B cell (primary cell): ENCODE data around the gene SUSD4. TPM values are rescaled to one million over a fixed set of nuclear protein-coding genes. Genes with fewer than 3 reads are reported as not detected.

Source experiments
- ATAC-seq: fragments of 200-7000 bp; cut with Tn5 transposase; one replicate; pipeline ENCODE4 v1.10.0; 2021; ENCODE audit warnings: low read depth, mild to moderate bottlenecking, moderate number of reproducible peaks, moderate library complexity
- CTCF ChIA-PET: fragments of 350-600 bp; sonication (Branson Sonifier 250); formaldehyde crosslinking; loops from one replicate; lab custom pipeline; 2021; ENCODE audit warnings: antibody characterized with exemption, inconsistent platforms; lab: Charles Lee
- POLR2A ChIA-PET: fragments of 350-600 bp; sonication (Branson Sonifier 250); formaldehyde crosslinking; loops from one replicate; lab custom pipeline; 2021; ENCODE audit warnings: antibody characterized with exemption; lab: Charles Lee
- DNase-seq: peaks from one replicate; pipeline ENCODE4 v3.0.0; 2013
- H2AFZ ChIP-seq: 2 replicates; pipeline ENCODE4 v1.6.1; 2012; ENCODE audit warnings: mild to moderate bottlenecking, low read depth, low read length; ENCODE audit not compliant: insufficient read depth, poor library complexity, severe bottlenecking
- H3K27ac ChIP-seq, 2 donors: 1 replicate in 1 of 2; 2 replicates in 1 of 2; pipeline ENCODE4 v1.5.1; 2012 to 2013; ENCODE audit warnings: low read length in 2 of 2, mild to moderate bottlenecking in 2 of 2, moderate library complexity in 1 of 2
- H3K27me3 ChIP-seq, 4 experiments: fragments of 200-600 bp in 1 of 4; sonication (generic) in 1 of 4; replicated peaks in 1 of 4; 1 replicate in 2 of 4; 2 replicates in 2 of 4; pipeline versions ENCODE4 v1.6.1 to v1.7.0; 2013 to 2016; ENCODE audit warnings: low read length in 3 of 4, mild to moderate bottlenecking in 2 of 4, mixed read lengths in 1 of 4, moderate library complexity in 1 of 4; ENCODE audit not compliant: insufficient read depth in 4 of 4, control insufficient read depth in 3 of 4; ENCODE audit errors: control extremely low read depth in 1 of 4
- H3K36me3 ChIP-seq, 2 experiments: replicated peaks in 1 of 2; 1 replicate in 1 of 2; 2 replicates in 1 of 2; pipeline versions ENCODE4 v1.6.1 to v1.7.1; 2013; ENCODE audit warnings: low read length in 1 of 2; ENCODE audit not compliant: insufficient read depth in 2 of 2, control insufficient read depth in 1 of 2; ENCODE audit errors: control extremely low read depth in 1 of 2, extremely low read depth in 1 of 2
- H3K4me1 ChIP-seq, 2 donors: fragments of 200-600 bp in 1 of 2; sonication (generic) in 1 of 2; 1 replicate in 1 of 2; 2 replicates in 1 of 2; pipeline versions ENCODE4 v1.5.1 to v1.6.1; 2013 to 2017; ENCODE audit warnings: low read length in 2 of 2; ENCODE audit not compliant: control insufficient read depth in 2 of 2, insufficient read depth in 2 of 2
- H3K4me2 ChIP-seq: replicated peaks from 2 replicates; pipeline ENCODE3; 2012; ENCODE audit warnings: mild to moderate bottlenecking, low read depth, low read length; ENCODE audit not compliant: poor library complexity, severe bottlenecking
- H3K4me3 ChIP-seq, 5 experiments: fragments of 200-600 bp in 1 of 5; sonication (generic) in 1 of 5; 1 replicate in 3 of 5; 2 replicates in 2 of 5; pipeline versions ENCODE4 v1.5.1 to v1.7.0; 2011 to 2016; ENCODE audit warnings: low read length in 4 of 5, mild to moderate bottlenecking in 4 of 5, low read depth in 2 of 5, control low read depth in 1 of 5, moderate library complexity in 1 of 5; ENCODE audit not compliant: insufficient read depth in 1 of 5; ENCODE audit errors: control extremely low read depth in 1 of 5, extremely low read depth in 1 of 5
- H3K79me2 ChIP-seq: fragments of 200-600 bp; sonication (generic); one replicate; pipeline ENCODE4 v1.6.0; 2016; ENCODE audit warnings: low read length; ENCODE audit not compliant: control insufficient read depth, insufficient read depth
- H3K9ac ChIP-seq: fragments of 200-600 bp; sonication (generic); 2 replicates; pipeline ENCODE4 v1.6.1; 2017; ENCODE audit warnings: mild to moderate bottlenecking, low read length, moderate library complexity
- H3K9me3 ChIP-seq, 3 donors: one replicate each; pipeline versions ENCODE4 v1.6.1 to v1.7.1; 2013; ENCODE audit warnings: low read length in 2 of 3; ENCODE audit not compliant: control insufficient read depth in 2 of 3, insufficient read depth in 1 of 3; ENCODE audit errors: control extremely low read depth in 1 of 3
- H4K20me1 ChIP-seq: 2 replicates; pipeline ENCODE4 v1.6.0; 2012; ENCODE audit warnings: mild to moderate bottlenecking, low read length; ENCODE audit not compliant: insufficient read depth, control insufficient read depth, poor library complexity, severe bottlenecking
- H3K27ac Mint-ChIP-seq: one replicate; pipeline ENCODE4 v1.8.0; 2021; ENCODE audit warnings: mixed read lengths
- H3K27me3 Mint-ChIP-seq: one replicate; pipeline ENCODE4 v1.8.0; 2021; ENCODE audit warnings: mixed read lengths
- H3K4me1 Mint-ChIP-seq: one replicate; pipeline ENCODE4 v1.8.0; 2021; ENCODE audit warnings: mixed read lengths
- H3K4me3 Mint-ChIP-seq: one replicate; pipeline ENCODE4 v1.8.0; 2021; ENCODE audit warnings: mixed read lengths
- H3K9me3 Mint-ChIP-seq: one replicate; pipeline ENCODE4 v1.8.0; 2022; ENCODE audit warnings: mixed read lengths; ENCODE audit not compliant: insufficient read depth
- EZH2 ChIP-seq: IDR thresholded peaks from 2 replicates; pipeline ENCODE4 v1.6.1; 2012; ENCODE audit warnings: borderline replicate concordance, low read depth, mild to moderate bottlenecking, moderate library complexity, low read length; ENCODE audit not compliant: insufficient read depth, poor library complexity, severe bottlenecking
- WGBS: methylation state at CpG from one replicate; pipeline ENCODE4 v1.1.5; 2013; ENCODE audit warnings: missing lambda C conversion rate; ENCODE audit not compliant: insufficient coverage; 5-methylcytosine and 5-hydroxymethylcytosine counted together
- intact Hi-C: fragments of 100-400 bp; cut with micrococcal nuclease; formaldehyde crosslinking; loops from one replicate; pipeline ENCODE4 v1.10.0; 2022
- polyA plus RNA-seq: library from polyadenylated mRNA; depleted of rRNA; stranded (reverse); fragments of >200 nt; gene quantifications from 2 replicates; pipeline ENCODE4 v1.2.3, GENCODE V29; 2012
- total RNA-seq, 2 donors: library from RNA; stranded (reverse); fragments of 120-200 nt in 1 of 2; gene quantifications; 1 replicate in 1 of 2; 2 replicates in 1 of 2; pipeline versions ENCODE4 v1.2.3 to v1.2.4, GENCODE V29; 2013 to 2022
- TF ChIP-seq, protein P1 (sequence below): fragments of 200-600 bp; IDR thresholded peaks from one replicate; pipeline ENCODE4 v1.8.0; 2022; ENCODE audit warnings: antibody characterized with exemption, mild to moderate bottlenecking

The SUSD4 gene
- total and polyA plus RNA-seq, 2 donors (not counting 1 experiment from before 2014, with no cell fraction given) = 0.13 TPM; not detected in 1

DNA sequence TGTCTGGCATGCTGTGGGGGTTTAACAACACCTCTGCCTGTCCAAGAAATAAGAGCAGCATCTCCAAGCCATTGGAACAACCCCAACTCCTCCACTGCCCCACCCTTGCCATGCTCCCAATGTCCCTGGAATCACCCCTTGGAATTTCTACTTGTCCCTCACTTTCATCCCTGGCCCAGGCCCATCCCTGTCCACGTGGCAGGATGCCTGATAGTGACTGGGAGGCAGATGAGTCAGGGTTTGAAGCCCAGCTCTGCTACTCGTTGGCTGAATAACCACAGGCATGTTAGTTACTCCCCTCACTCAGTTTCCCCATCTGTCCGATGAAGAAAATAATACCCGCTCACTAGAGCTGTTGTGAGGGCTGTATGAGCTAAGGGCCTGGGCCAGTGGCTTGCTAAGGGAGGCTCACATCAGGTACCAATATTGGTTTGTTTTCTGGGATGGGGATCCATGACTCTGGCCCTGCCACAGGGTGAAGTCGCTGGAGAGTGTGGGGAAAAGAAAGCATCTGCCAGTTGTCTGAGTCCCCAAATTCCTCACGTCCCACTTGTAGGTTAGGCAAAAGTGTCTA, 121.5 kb downstream of the SUSD4 start:
- H3K4me3 Mint-ChIP-seq = no peak overlapping the region
- Histone ChIP-seq H3K27ac (no peak overlapping the region), H3K36me3 (no peaks in the 10 kb centered on the region), H3K79me2 (no peaks in the 10 kb centered on the region), H3K9ac (no peak overlapping the region), H3K27me3 (no peaks in the 10 kb centered on the region), H3K4me2 (no peak overlapping the region), H3K9me3 (no peaks in the 10 kb centered on the region), H3K4me1 (no peaks in the 10 kb centered on the region), H3K4me3 (no peak overlapping the region), H4K20me1 (no peaks in the 10 kb centered on the region), H2AFZ (no peak overlapping the region)
- intact Hi-C loops = no loop called here
- CTCF ChIA-PET = no interaction called here
- H3K27ac Mint-ChIP-seq = no peak overlapping the region
- no peaks in the 10 kb centered on the region for H3K4me1 Mint-ChIP-seq
- H3K9me3 Mint-ChIP-seq = no peaks in the 10 kb centered on the region
- DNase-seq (no peak), ATAC-seq (no peak)
- H3K27me3 Mint-ChIP-seq = peaks cover 39% of the 10 kb centered on the region
- POLR2A ChIA-PET = no interaction called here
- TF ChIP-seq, protein P1, sequence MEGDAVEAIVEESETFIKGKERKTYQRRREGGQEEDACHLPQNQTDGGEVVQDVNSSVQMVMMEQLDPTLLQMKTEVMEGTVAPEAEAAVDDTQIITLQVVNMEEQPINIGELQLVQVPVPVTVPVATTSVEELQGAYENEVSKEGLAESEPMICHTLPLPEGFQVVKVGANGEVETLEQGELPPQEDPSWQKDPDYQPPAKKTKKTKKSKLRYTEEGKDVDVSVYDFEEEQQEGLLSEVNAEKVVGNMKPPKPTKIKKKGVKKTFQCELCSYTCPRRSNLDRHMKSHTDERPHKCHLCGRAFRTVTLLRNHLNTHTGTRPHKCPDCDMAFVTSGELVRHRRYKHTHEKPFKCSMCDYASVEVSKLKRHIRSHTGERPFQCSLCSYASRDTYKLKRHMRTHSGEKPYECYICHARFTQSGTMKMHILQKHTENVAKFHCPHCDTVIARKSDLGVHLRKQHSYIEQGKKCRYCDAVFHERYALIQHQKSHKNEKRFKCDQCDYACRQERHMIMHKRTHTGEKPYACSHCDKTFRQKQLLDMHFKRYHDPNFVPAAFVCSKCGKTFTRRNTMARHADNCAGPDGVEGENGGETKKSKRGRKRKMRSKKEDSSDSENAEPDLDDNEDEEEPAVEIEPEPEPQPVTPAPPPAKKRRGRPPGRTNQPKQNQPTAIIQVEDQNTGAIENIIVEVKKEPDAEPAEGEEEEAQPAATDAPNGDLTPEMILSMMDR = no peak
- no peak for TF ChIP-seq EZH2
- 84% methylated on average over 5 of the region's 6 CpGs for WGBS

DNA sequence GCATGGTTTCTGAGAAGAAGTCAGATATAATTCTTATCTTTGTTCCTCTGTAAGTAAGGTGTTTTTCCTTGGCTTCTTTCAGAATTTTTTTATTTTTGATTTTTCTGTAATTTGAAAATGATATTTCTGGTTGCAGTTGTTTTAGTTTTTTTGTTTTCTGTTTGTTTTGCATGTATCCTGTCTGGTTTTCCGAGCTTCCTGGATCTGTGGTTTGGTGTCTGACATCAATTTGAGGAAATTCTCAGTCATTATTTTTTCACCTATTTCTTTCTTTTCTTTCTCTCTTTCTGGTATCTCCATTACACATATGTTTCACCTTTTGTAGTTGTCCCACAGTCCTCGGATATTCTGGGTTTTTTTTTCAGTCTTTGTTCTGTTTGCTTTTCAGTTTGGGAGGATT, 123.9 kb downstream of the SUSD4 start:
- intact Hi-C loops = no loop called here
- Mint-ChIP-seq H3K27me3 (peaks cover 25% of the 10 kb centered on the region), H3K4me1 (no peaks in the 10 kb centered on the region), H3K4me3 (no peak overlapping the region), H3K27ac (no peak overlapping the region), H3K9me3 (no peaks in the 10 kb centered on the region)
- ChIA-PET CTCF (no interaction called here), POLR2A (no interaction called here)
- Histone ChIP-seq H3K4me3 (no peak overlapping the region), H3K36me3 (no peaks in the 10 kb centered on the region), H3K4me1 (no peaks in the 10 kb centered on the region), H3K27me3 (no peaks in the 10 kb centered on the region), H3K9ac (no peak overlapping the region), H3K4me2 (no peak overlapping the region), H3K9me3 (no peaks in the 10 kb centered on the region), H4K20me1 (no peaks in the 10 kb centered on the region), H3K27ac (no peak overlapping the region), H3K79me2 (no peaks in the 10 kb centered on the region), H2AFZ (no peak overlapping the region)
- ATAC-seq (no peak), DNase-seq (no peak)
- WGBS = no CpG with 5 or more reads among the region's 2 CpGs
- TF ChIP-seq EZH2 = no peak
- TF ChIP-seq, protein P1 = no peak
